GM23338 (cell line): Measurements from ENCODE around the gene EML1. TPM values are rescaled to one million over a fixed set of nuclear protein-coding genes. Genes with fewer than 3 reads are reported as not detected.

Source experiments
- ATAC-seq: fragments of 200-7000 bp; cut with Tn5 transposase; 3 replicates; pipeline ENCODE4 v1.9.1; 2020
- DNase-seq: peaks from one replicate; pipeline ENCODE4 v3.0.0-alpha.2; 2015; ENCODE audit warnings: low spot score
- H2AFZ ChIP-seq: fragments of 200-600 bp; sonication (generic); 2 replicates; pipeline ENCODE4 v1.8.0; 2016; ENCODE audit warnings: antibody characterized with exemption, mild to moderate bottlenecking, moderate library complexity
- H3F3A ChIP-seq: fragments of 200-600 bp; sonication (generic); replicated peaks from 2 replicates; pipeline ENCODE4 v1.8.0; 2017; ENCODE audit warnings: antibody characterized with exemption, mixed run types, low read depth
- H3K27ac ChIP-seq: fragments of 200-600 bp; sonication (generic); 2 replicates; pipeline ENCODE4 v1.6.1; 2016; ENCODE audit warnings: low read depth
- H3K27me3 ChIP-seq: fragments of 200-600 bp; sonication (generic); 2 replicates; pipeline ENCODE4 v1.8.0; 2016; ENCODE audit warnings: mild to moderate bottlenecking, mixed run types, moderate library complexity; ENCODE audit not compliant: insufficient read depth
- H3K36me3 ChIP-seq: fragments of 200-600 bp; sonication (generic); 2 replicates; pipeline ENCODE4 v1.8.0; 2016; ENCODE audit warnings: mild to moderate bottlenecking; ENCODE audit not compliant: insufficient read depth
- H3K4me1 ChIP-seq: fragments of 200-600 bp; sonication (generic); 2 replicates; pipeline ENCODE4 v1.8.0; 2016; ENCODE audit warnings: mild to moderate bottlenecking, moderate library complexity; ENCODE audit not compliant: insufficient read depth
- H3K4me2 ChIP-seq: fragments of 200-600 bp; sonication (generic); 2 replicates; pipeline ENCODE4 v1.7.1; 2017; ENCODE audit warnings: mixed run types
- H3K4me3 ChIP-seq: fragments of 200-600 bp; sonication (generic); 2 replicates; pipeline ENCODE4 v1.6.1; 2016; ENCODE audit warnings: mixed run types
- H3K79me2 ChIP-seq: fragments of 200-600 bp; sonication (generic); replicated peaks from 2 replicates; pipeline ENCODE4 v1.8.0; 2017; ENCODE audit warnings: mild to moderate bottlenecking; ENCODE audit not compliant: insufficient read depth
- H3K9me2 ChIP-seq: fragments of 200-600 bp; sonication (generic); 2 replicates; pipeline ENCODE4 v1.8.0; 2017; ENCODE audit not compliant: insufficient read depth
- H4K20me1 ChIP-seq: fragments of 200-600 bp; sonication (generic); replicated peaks from 2 replicates; pipeline ENCODE4 v1.8.0; 2017; ENCODE audit warnings: mild to moderate bottlenecking; ENCODE audit not compliant: insufficient read depth
- H3K27ac Mint-ChIP-seq: 2 replicates; pipeline ENCODE4 v1.8.0; 2020; ENCODE audit warnings: inconsistent platforms, mild to moderate bottlenecking, moderate library complexity, mixed read lengths
- H3K27me3 Mint-ChIP-seq: 3 replicates; pipeline ENCODE4 v1.8.0; 2022; ENCODE audit warnings: low read depth, mild to moderate bottlenecking, moderate library complexity, mixed read lengths, inconsistent platforms; ENCODE audit not compliant: insufficient read depth, poor library complexity
- H3K36me3 Mint-ChIP-seq: 3 replicates; pipeline ENCODE4 v1.8.0; 2021; ENCODE audit warnings: low read depth, mild to moderate bottlenecking, inconsistent platforms, moderate library complexity, mixed read lengths
- H3K4me1 Mint-ChIP-seq: 3 replicates; pipeline ENCODE4 v1.8.0; 2020; ENCODE audit warnings: mild to moderate bottlenecking, inconsistent platforms, mixed read lengths
- H3K4me3 Mint-ChIP-seq: 3 replicates; pipeline ENCODE4 v1.8.0; 2021; ENCODE audit warnings: moderate library complexity, mild to moderate bottlenecking, inconsistent platforms, mixed read lengths
- H3K9me3 Mint-ChIP-seq: 3 replicates; pipeline ENCODE4 v1.8.0; 2020; ENCODE audit warnings: moderate library complexity, mild to moderate bottlenecking, inconsistent platforms, mixed read lengths
- CREB1 ChIP-seq: fragments of 250-450 bp; sonication (Bioruptor Pico); IDR thresholded peaks from 2 replicates; pipeline ENCODE4 v1.5.0; 2020; ENCODE audit warnings: low read depth, mild to moderate bottlenecking, moderate library complexity
- CTCF ChIP-seq, 2 experiments: fragments of 200-600 bp in 1 of 2; sonication (generic) in 1 of 2; conservative IDR thresholded peaks; 2 replicates each; pipeline versions ENCODE4 v1.5.1 to v1.6.1; 2016 to 2017; ENCODE audit warnings: antibody characterized with exemption in 2 of 2, low read depth in 2 of 2, mild to moderate bottlenecking in 2 of 2, moderate library complexity in 1 of 2
- ETS1 ChIP-seq: IDR thresholded peaks from 2 replicates; pipeline ENCODE4 v1.6.1; 2016; ENCODE audit warnings: antibody characterized with exemption
- EZH2 ChIP-seq: fragments of 200-600 bp; sonication (generic); IDR thresholded peaks from one replicate; pipeline ENCODE4 v1.8.0; 2017; ENCODE audit warnings: antibody characterized with exemption, mild to moderate bottlenecking, low read depth; ENCODE audit not compliant: unreplicated experiment
- EZH2phosphoT487 ChIP-seq: fragments of 200-600 bp; sonication (generic); IDR thresholded peaks from one replicate; pipeline ENCODE4 v1.8.1; 2018; ENCODE audit warnings: antibody characterized with exemption; ENCODE audit not compliant: unreplicated experiment
- JUNB ChIP-seq: IDR thresholded peaks from one replicate; pipeline ENCODE4 v1.6.1; 2016; ENCODE audit warnings: antibody characterized with exemption; ENCODE audit not compliant: unreplicated experiment
- NANOG ChIP-seq: IDR thresholded peaks from 2 replicates; pipeline ENCODE4 v1.6.1; 2016; ENCODE audit warnings: antibody characterized with exemption, borderline replicate concordance
- POLR2AphosphoS5 ChIP-seq: IDR thresholded peaks from 2 replicates; pipeline ENCODE4 v1.6.1; 2016; ENCODE audit warnings: antibody characterized with exemption, low read depth
- REST ChIP-seq: IDR thresholded peaks from one replicate; pipeline ENCODE4 v1.6.1; 2018; ENCODE audit warnings: antibody characterized with exemption; ENCODE audit not compliant: unreplicated experiment
- STAT1 ChIP-seq: IDR thresholded peaks from one replicate; pipeline ENCODE4 v1.6.1; 2016; ENCODE audit warnings: antibody characterized with exemption; ENCODE audit not compliant: unreplicated experiment
- ZNF114 ChIP-seq: fragments of 250-450 bp; sonication (Bioruptor Pico); IDR thresholded peaks from 2 replicates; pipeline ENCODE4 v1.5.0; 2020; ENCODE audit warnings: mild to moderate bottlenecking, moderate library complexity
- ZNF331 ChIP-seq: fragments of 250-450 bp; sonication (Bioruptor Pico); IDR thresholded peaks from 2 replicates; pipeline ENCODE4 v1.5.0; 2020; ENCODE audit warnings: low read depth, mild to moderate bottlenecking, moderate library complexity
- ZNF462 ChIP-seq: fragments of 250-450 bp; sonication (Bioruptor Pico); IDR thresholded peaks from 2 replicates; pipeline ENCODE4 v1.5.0; 2020; ENCODE audit warnings: mild to moderate bottlenecking, moderate library complexity
- polyA plus RNA-seq: library from polyadenylated mRNA; unstranded; fragments of >200 nt; fragmentation: Nextera tagmentation; extraction: Ambion mirVana; gene quantifications from 2 replicates; pipeline ENCODE4 v1.2.1, GENCODE V29; 2016
- total RNA-seq: library from RNA; depleted of rRNA; stranded (reverse); fragments of >200 nt; shearing (Covaris generic); gene quantifications from 2 replicates; pipeline ENCODE4 v1.2.3, GENCODE V29; 2014

Gene EML1
- total and polyA plus RNA-seq, 2 experiments from 2014 or later: 7.0 to 18.1 TPM

- Histone ChIP-seq H3K4me2 (no peak overlapping the region), H4K20me1 (no peaks in the 10 kb centered on the region), H3K79me2 (peaks cover 7% of the 10 kb centered on the region; the same call in 1 of the 2 replicates), H3F3A (no peaks in the 10 kb centered on the region), H3K36me3 (no peaks in the 10 kb centered on the region), H3K27ac (no peak overlapping the region), H3K4me1 (no peaks in the 10 kb centered on the region), H2AFZ (no peak overlapping the region), H3K4me3 (no peak overlapping the region), H3K27me3 (no peaks in the 10 kb centered on the region), H3K9me2 (no peaks in the 10 kb centered on the region)
- Mint-ChIP-seq H3K27ac (no peak overlapping the region), H3K27me3 (peaks cover 7% of the 10 kb centered on the region), H3K9me3 (no peaks in the 10 kb centered on the region), H3K36me3 (no peaks in the 10 kb centered on the region), H3K4me1 (peaks cover 15% of the 10 kb centered on the region), H3K4me3 (no peak overlapping the region)
- ATAC-seq (no peak), DNase-seq (no peak)
- TF ChIP-seq NANOG (no peak), CTCF (conservative IDR thresholded peaks at IDR 0.05; ENCODE audit: low read depth in 2 of 2) (no peak), EZH2 (no peak), ZNF114 (CRISPR knock-in tag) (no peak), ETS1 (no peak), REST (no peak), POLR2AphosphoS5 (no peak), CREB1 (CRISPR knock-in tag) (no peak), JUNB (no peak), ZNF331 (no peak), EZH2phosphoT487 (no peak), STAT1 (no peak), ZNF462 (CRISPR knock-in tag) (no peak)
Measured at GRCh38 chr14:99805757-99806439, 12.7 kb downstream of the EML1 start.
